Activated CD8-positive, alpha-beta T cell treated with anti-CD3 and anti-CD28 coated beads for 36 hours (primary cell): ENCODE measurements around the gene ERF. TPM values are rescaled to one million over a fixed set of nuclear protein-coding genes. Genes with fewer than 3 reads are reported as not detected.

Source experiments
- ATAC-seq: fragments of 200-7000 bp; cut with Tn5 transposase; one replicate; pipeline ENCODE4 v1.10.0; 2021; ENCODE audit warnings: mild to moderate bottlenecking, moderate library complexity
- CTCF ChIA-PET: fragments of 350-600 bp; sonication (Branson Sonifier 250); formaldehyde crosslinking; loops from one replicate; lab custom pipeline; 2021; ENCODE audit warnings: antibody characterized with exemption; lab: Charles Lee
- POLR2A ChIA-PET: fragments of 350-600 bp; sonication (Branson Sonifier 250); formaldehyde crosslinking; loops from one replicate; lab custom pipeline; 2021; ENCODE audit warnings: antibody characterized with exemption; lab: Charles Lee
- DNase-seq: peaks from one replicate; pipeline ENCODE4 v3.0.0-alpha.2; 2020
- H3K27ac Mint-ChIP-seq: one replicate; pipeline ENCODE4 v1.8.0; 2021; ENCODE audit warnings: mild to moderate bottlenecking, mixed read lengths
- H3K27me3 Mint-ChIP-seq: one replicate; pipeline ENCODE4 v1.8.0; 2021; ENCODE audit warnings: mixed read lengths
- H3K36me3 Mint-ChIP-seq: one replicate; pipeline ENCODE4 v1.8.0; 2021; ENCODE audit warnings: low read depth, mixed read lengths
- H3K4me1 Mint-ChIP-seq: one replicate; pipeline ENCODE4 v1.8.0; 2021; ENCODE audit warnings: low read depth, mixed read lengths
- H3K4me3 Mint-ChIP-seq: one replicate; pipeline ENCODE4 v1.8.0; 2021; ENCODE audit warnings: mild to moderate bottlenecking, moderate library complexity, mixed read lengths
- H3K9me3 Mint-ChIP-seq: one replicate; pipeline ENCODE4 v1.8.0; 2021; ENCODE audit warnings: mixed read lengths
- intact Hi-C: fragments of 100-400 bp; cut with micrococcal nuclease; formaldehyde crosslinking; loops from one replicate; pipeline ENCODE4 v1.10.0; 2022
- total RNA-seq, 2 experiments: library from RNA; stranded (reverse); gene quantifications; one replicate each; pipeline ENCODE4 v1.2.3, GENCODE V29; 2021
- TF ChIP-seq, protein P1 (sequence below): fragments of 200-600 bp; IDR thresholded peaks from one replicate; pipeline ENCODE4 v1.8.0; 2022; ENCODE audit warnings: antibody characterized with exemption, mild to moderate bottlenecking

ERF gene
- total RNA-seq, 2 experiments from 2014 or later = 60.0 to 69.2 TPM

GRCh38 chr19:42270346-42271044, 15.6 kb upstream of the ERF start:
- ChIA-PET CTCF (interaction anchor here (1.0 to 2.2 kb wide), 3 partner anchors 9 to 27 kb away, joined by 3 to 36 read pairs (median 5); no protein-coding TSS in a partner anchor), POLR2A (interaction anchor here (1.1 to 4.3 kb wide), 9 partner anchors 8 to 28 kb away, joined by 3 to 31 read pairs (median 14); partner anchors contain the start of gene GSK3A)
- peaks cover 13% of the 10 kb centered on the region for H3K36me3 Mint-ChIP-seq
- peaks cover 37% of the 10 kb centered on the region for H3K4me1 Mint-ChIP-seq
- ATAC-seq (peak; percentile 8), DNase-seq (peak; percentile 87)
- TF ChIP-seq, protein P1, sequence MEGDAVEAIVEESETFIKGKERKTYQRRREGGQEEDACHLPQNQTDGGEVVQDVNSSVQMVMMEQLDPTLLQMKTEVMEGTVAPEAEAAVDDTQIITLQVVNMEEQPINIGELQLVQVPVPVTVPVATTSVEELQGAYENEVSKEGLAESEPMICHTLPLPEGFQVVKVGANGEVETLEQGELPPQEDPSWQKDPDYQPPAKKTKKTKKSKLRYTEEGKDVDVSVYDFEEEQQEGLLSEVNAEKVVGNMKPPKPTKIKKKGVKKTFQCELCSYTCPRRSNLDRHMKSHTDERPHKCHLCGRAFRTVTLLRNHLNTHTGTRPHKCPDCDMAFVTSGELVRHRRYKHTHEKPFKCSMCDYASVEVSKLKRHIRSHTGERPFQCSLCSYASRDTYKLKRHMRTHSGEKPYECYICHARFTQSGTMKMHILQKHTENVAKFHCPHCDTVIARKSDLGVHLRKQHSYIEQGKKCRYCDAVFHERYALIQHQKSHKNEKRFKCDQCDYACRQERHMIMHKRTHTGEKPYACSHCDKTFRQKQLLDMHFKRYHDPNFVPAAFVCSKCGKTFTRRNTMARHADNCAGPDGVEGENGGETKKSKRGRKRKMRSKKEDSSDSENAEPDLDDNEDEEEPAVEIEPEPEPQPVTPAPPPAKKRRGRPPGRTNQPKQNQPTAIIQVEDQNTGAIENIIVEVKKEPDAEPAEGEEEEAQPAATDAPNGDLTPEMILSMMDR = no peak
- H3K9me3 Mint-ChIP-seq = no peaks in the 10 kb centered on the region
- intact Hi-C loops = no loop called here
- peak overlapping the region; percentile 99 for H3K27ac Mint-ChIP-seq
- H3K4me3 Mint-ChIP-seq = no peak overlapping the region
- H3K27me3 Mint-ChIP-seq = no peaks in the 10 kb centered on the region

- ATAC-seq (no peak), DNase-seq (no peak)
- H3K9me3 Mint-ChIP-seq = no peaks in the 10 kb centered on the region
- TF ChIP-seq, protein P1 = no peak
- intact Hi-C loops = loop anchor here (2.0 kb wide), 1 partner anchor 15 kb away; the partner anchor contains the start of gene ERF
- H3K27ac Mint-ChIP-seq = peak overlapping the region; percentile 99
- no peaks in the 10 kb centered on the region for H3K27me3 Mint-ChIP-seq
- peaks cover 13% of the 10 kb centered on the region for H3K36me3 Mint-ChIP-seq
- ChIA-PET POLR2A (interaction anchor here (1.1 to 4.3 kb wide), 7 partner anchors 7 to 27 kb away, joined by 3 to 31 read pairs (median 14); partner anchors contain the start of gene GSK3A), CTCF (interaction anchor here (1.6 to 2.2 kb wide), 2 partner anchors 10 to 26 kb away, joined by 5 to 36 read pairs; no protein-coding TSS in a partner anchor)
- peaks cover 31% of the 10 kb centered on the region for H3K4me1 Mint-ChIP-seq
- no peak overlapping the region for H3K4me3 Mint-ChIP-seq
Observed at GRCh38 chr19:42269478-42270345, 14.8 kb upstream of the ERF start.

GRCh38 chr19:42268704-42269477, 14.0 kb upstream of the ERF start, which contains the start of gene CIC:
Gene CIC (plus strand): TSS chr19:42269252. CDS start chr19:42271784, 2,532 bp downstream.
- Mint-ChIP-seq H3K27ac (peak within 1 kb of the TSS; percentile 99), H3K4me1 (peaks cover 26% of the 10 kb centered on the region), H3K27me3 (no peaks in the 10 kb centered on the region), H3K9me3 (no peaks in the 10 kb centered on the region), H3K36me3 (peaks cover 13% of the 10 kb centered on the region), H3K4me3 (no peak within 1 kb of the TSS)
- ChIA-PET CTCF (interaction anchor here (2.2 kb wide), 1 partner anchor 11 kb away, joined by 36 read pairs; no protein-coding TSS in a partner anchor), POLR2A (interaction anchor here (0.8 to 4.3 kb wide), 5 partner anchors 13 to 27 kb away, joined by 3 to 31 read pairs (median 14); partner anchors contain the start of gene GSK3A)
- TF ChIP-seq, protein P1 = no peak
- DNase-seq (peak; percentile 99), ATAC-seq (peak; percentile 80)
- intact Hi-C loops = loop anchor here (2.0 kb wide), 1 partner anchor 14 kb away; the partner anchor contains the start of gene ERF

DNA sequence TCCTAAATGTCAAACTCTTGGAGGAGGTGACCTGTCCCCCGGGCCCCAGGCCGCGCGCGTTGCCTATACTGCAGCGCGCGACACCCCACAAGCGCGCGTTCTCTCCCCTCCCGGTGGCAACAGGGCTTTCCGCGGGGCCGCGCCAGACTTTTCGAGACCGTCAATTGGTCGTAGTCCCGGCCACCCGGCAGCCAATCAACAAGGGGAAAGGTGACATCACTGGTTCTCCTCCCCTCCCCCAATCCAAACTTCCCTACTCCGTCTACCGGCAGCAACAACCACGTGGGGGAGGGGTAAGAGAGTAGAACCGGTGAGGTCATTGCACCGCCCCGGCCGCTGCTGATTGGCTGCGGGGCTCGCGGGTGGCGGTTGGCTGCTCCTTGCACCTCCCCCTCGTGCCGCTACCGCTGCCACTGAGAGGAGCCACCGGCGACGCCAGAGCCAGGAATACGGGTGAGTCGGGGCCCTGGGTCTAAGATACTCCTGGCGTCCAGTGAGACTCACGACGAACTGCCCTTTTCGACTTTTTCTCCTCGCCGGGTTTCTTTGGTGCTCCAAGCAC, 13.3 kb upstream of the ERF start:
- ATAC-seq (peak; percentile 62), DNase-seq (peak; percentile 100)
- POLR2A ChIA-PET = interaction anchor here (0.8 to 1.4 kb wide), 3 partner anchors 14 to 34 kb away, joined by 3 to 11 read pairs (median 4); partner anchors contain the start of genes PAFAH1B3 and PRR19
- H3K4me1 Mint-ChIP-seq = peaks cover 26% of the 10 kb centered on the region
- intact Hi-C loops = loop anchor here (2.0 kb wide), 1 partner anchor 13 kb away; the partner anchor contains the start of gene ERF
- CTCF ChIA-PET = interaction anchor here (0.6 to 1.0 kb wide), 2 partner anchors 136 to 184 kb away, joined by 3 read pairs; no protein-coding TSS in a partner anchor
- H3K36me3 Mint-ChIP-seq = peaks cover 8% of the 10 kb centered on the region
- no peaks in the 10 kb centered on the region for H3K9me3 Mint-ChIP-seq
- TF ChIP-seq, protein P1 = no peak
- no peaks in the 10 kb centered on the region for H3K27me3 Mint-ChIP-seq
- no peak overlapping the region for H3K4me3 Mint-ChIP-seq
- H3K27ac Mint-ChIP-seq = no peak overlapping the region
